GM19328 (cell line): ENCODE measurements around the gene ASXL1.
"Not testable (repeated sequence)": the region's sequence is repeated elsewhere in the genome, so short reads cannot be mapped to it uniquely, and the experiment has no call there.

Experiments used
- ATAC-seq: cut with Tn5 transposase; IDR thresholded peaks from one replicate; pipeline ENCODE4 v1.9.1; 2021; ENCODE audit warnings: mild to moderate bottlenecking, moderate library complexity; ENCODE audit not compliant: unreplicated experiment

ASXL1 gene

DNA sequence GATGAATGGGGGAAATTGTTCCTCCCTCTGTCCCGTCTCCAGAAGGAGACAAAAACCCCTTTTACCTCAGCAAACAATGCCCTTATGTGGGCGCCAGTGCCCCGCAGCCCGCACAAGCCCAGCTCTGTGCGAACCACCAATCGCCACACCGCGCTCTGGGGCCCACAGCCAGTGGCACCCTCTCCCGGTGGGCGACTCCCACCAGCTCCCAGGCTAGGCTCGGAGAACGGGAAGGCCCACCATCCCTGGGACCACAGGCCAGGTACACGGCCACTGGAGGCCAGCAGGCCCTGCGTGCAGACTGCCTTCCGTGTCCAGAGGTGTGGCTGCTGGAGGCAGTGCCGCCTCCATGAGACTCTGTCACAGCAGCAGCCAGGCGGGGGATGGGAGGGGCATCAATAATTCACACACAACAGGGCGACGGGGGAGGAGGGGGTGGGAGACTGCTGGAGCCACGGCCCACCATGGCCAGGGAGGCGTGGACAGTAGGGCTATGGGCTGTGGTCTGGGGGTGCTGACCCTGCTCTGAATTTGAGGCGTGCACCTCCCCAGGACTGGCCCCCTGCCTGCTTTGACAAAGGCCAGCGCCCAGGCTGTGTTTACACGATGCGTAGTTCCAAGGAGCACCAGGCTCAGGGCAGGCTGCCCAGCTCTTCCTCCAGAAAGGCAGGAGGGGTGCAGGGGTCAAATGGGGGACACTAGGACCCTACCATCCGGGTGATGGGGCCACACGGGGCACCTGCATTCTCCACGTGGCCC is 105.7 kb downstream of the ASXL1 start:
- no peak for ATAC-seq

- no peak for ATAC-seq
Measured at GRCh38 chr20:32464401-32465091, 106.4 kb downstream of the ASXL1 start.

- ATAC-seq: no peak
Measured at GRCh38 chr20:32465092-32465900, 107.2 kb downstream of the ASXL1 start.

DNA sequence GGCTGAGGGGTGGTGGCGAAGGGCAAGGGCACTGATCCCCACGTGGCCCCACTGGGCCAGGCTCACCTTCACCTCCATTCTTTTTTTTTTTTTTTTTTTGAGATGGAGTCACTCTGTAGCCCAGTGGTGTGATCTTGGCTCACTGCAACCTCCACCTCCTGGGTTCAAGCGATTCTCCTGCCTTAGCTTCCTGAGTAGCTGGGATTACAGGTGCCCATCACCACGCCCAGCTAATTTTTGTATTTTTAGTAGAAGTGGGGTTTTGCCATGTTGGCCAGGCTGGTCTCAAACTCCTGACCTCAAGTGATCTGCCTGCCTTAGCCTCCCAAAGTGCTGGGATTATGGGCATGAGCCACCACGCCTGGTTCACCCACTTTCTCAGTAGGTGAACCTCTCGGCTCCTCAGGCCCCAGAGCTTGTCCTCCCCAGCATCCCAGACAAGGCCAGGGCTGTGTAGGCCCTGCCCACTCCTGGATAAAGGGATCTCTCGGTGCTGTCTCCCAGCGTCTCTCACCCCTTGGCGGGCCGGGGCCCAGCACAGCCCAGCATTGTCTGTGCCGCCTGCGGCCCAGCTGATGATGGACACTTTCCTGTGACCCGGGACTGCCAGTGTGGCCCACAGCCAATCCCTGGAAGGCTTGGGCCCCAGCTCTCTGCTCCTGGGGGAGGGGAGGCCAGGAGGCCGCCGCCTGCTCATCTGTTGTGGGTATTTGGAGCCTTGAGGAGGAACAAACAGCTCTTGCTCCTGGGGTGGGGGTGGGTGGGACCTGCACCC is 108.0 kb downstream of the ASXL1 start:
- not testable (repeated sequence) for ATAC-seq

DNA sequence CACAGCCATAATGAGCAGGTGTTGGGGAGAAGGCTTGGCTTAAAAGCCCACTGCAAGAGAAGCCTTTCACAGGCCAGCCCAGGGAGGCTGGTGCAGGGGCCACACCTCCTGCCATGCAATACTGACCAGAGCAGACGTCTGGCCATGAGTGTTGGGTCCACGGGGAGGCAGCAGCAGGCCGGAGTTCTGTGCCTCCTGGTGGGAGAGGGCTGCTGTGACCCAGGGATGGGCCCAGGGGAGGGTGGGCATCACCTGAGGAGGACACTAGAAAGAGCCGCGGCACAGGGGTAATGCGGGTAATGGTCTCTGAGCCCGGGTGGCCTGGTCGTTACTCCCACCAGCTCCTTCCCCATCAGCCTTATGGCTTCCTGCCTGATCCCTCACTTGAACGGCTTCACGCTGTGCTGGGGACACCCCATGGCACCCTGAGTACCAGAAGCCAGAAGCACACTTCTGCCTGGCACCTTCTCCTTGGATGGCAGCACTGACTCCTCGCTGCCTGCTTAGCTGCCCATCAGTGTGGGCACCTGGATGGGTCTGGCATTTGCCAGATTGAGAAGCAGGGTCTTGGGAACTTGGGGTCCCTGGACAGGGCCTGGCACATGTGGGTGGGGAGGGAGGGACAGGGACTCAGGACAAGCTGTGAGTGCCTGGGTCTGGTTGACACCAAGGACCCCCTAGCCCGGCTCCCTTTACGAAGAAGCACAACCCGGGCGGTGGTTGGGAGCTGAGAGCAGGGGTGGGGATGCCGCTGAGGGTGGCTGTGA is 108.8 kb downstream of the ASXL1 start:
- no peak for ATAC-seq

DNA sequence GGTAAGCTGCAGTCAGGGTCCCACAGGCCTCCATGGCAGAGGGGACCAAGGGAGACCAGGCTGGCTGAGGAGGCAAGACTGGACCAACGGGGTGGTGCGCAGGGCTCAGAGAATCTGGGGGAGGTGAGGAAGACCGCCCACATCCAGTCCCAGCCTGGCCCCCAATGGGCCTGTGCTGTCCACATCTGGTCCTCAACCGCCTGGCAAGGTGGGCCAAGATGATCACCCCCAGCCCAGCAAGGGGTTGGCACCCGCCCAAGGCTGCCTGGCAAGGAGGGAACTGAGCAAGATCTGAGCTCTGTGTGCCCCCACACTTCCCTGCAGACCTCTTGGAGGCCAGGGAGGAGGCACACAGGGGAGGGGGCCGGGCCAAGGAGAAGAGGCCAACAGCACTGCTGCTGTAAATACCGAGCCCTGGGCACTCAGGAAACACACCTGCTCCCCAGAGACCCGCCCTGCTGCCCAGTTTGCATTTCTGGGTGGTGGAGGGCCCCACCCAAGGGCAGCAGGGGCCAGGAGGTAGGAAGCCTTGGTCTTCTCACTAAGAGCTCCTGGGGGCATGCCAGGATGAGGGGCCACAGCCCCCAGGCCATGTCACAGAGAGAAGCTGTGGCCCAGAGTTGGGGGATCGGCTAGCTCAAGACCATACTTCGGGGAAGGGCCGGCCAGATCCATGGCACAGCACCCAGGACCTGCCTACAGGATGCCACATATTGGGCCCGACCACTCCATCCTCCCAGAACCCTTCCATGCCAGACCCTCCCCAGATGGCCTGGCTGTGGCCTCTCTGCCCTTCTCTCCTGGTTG is 109.6 kb downstream of the ASXL1 start:
- no peak for ATAC-seq

GRCh38 chr20:32468313-32468640 is 110.1 kb downstream of the ASXL1 start:
- ATAC-seq: no peak

- ATAC-seq: no peak
Measured at GRCh38 chr20:32468860-32469259, 110.7 kb downstream of the ASXL1 start.

GRCh38 chr20:32470025-32470861 is 112.1 kb downstream of the ASXL1 start:
- no peak for ATAC-seq

DNA sequence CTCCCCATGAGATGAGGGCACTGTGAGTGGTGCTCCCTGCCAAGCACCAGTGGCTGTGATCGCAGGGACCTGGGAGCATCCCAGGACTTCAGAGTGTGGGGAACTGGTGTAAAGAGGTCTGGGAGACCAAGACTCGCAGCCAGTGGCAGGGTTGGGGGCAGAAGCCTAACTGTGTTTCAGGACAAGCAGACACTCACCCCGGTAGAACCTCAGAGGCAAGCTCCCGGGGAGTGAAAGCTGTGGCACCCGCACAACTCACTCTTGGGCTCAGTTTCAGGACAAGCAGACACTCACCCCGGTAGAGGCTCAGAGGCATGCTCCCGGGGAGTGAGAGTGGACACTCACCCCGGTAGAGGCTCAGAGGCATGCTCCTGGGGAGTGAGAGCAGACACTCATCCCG is 112.8 kb downstream of the ASXL1 start:
- ATAC-seq: no peak

DNA sequence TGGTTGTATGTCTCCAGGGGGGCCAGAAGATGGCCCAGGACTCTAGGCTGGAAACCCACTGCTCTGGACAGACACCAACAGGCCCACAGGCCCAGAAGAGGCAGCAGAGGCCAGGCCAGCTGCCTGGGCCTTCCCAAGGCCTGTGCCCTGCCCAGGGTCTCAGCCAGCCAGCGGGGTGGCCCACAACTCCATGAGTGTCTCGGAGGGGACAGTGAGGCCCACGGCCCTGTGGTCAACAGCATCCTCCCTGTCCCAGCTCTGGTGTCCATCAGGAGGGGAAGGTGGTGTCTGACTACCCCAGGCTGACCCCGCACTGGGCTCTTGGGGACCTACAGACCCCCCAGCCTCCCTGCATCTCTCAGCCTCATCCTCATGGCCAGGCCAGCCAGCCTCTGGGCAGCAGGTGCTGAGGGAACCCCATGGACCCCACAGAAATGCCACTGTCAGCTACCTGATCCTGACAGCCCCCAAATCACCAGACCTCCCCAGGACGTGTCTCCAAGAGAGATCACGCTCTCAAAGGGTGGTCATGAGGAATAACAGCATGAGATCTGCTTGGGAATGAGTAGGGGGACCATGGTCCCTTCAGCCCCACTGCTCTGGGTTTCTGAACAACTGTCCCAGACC is 114.6 kb downstream of the ASXL1 start:
- ATAC-seq: no peak

- no peak for ATAC-seq
Measured at GRCh38 chr20:32473231-32474008, 115.3 kb downstream of the ASXL1 start.

DNA sequence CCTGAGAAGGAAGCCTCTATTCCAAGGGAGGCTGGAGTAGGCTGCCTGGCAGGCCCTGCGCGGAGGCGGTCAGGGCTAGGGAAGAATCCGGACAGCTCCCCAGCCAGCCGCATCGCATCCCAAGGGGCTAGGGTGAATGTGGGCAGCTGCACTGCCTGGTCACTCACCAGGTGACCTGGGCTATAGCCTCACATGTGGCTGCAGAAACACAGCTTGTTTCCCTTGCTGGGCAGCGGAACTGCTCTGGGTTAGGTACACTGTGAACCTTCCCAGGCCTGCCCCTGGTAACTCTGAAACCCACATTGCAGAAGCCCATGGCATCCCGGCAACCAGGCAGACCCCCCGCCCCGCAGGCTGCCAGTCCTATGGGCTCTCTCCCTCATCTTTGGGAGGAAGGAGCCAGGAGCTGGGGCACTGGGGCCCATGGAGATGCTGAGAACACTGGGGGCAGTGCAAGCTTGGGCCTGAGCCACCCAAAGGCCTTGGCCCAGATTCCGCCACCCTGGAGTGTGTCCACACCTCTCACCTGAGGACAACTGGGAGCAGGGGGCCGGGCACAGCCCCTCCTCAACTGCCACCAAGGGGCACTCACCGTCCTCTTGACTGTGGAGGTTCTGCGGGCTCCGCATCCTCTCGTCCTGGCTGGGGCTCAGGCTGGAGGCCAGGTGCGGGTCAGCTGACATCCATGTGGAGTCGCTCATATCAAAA is 116.0 kb downstream of the ASXL1 start:
- ATAC-seq: no peak

DNA sequence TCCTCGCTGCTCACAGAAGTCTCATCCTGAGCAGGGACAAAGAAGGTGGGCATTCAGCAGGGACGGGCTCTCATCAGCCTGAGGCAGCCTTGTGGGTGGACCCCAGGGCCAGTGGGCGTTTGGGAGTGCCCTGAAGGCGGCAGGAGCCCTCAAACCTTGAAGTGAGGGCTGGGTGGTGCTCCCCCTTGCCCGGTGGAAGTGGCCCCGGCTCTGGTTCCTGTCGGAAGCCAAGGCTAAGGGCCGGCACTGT is 116.5 kb downstream of the ASXL1 start:
- no peak for ATAC-seq

- ATAC-seq: no peak
Measured at GRCh38 chr20:32474967-32475811, 117.1 kb downstream of the ASXL1 start.
